ENCODE measurements around the gene SH3BP2. TPM values are rescaled to one million over a fixed set of nuclear protein-coding genes. Genes with fewer than 3 reads are reported as not detected.

SH3BP2 gene
- total and polyA plus RNA-seq, 10 of the 15 experiments (the other 5 are each of a cell fraction or from before 2014, with no cell fraction given) = 1.1 to 61.8 (median 23.9) TPM

DNA sequence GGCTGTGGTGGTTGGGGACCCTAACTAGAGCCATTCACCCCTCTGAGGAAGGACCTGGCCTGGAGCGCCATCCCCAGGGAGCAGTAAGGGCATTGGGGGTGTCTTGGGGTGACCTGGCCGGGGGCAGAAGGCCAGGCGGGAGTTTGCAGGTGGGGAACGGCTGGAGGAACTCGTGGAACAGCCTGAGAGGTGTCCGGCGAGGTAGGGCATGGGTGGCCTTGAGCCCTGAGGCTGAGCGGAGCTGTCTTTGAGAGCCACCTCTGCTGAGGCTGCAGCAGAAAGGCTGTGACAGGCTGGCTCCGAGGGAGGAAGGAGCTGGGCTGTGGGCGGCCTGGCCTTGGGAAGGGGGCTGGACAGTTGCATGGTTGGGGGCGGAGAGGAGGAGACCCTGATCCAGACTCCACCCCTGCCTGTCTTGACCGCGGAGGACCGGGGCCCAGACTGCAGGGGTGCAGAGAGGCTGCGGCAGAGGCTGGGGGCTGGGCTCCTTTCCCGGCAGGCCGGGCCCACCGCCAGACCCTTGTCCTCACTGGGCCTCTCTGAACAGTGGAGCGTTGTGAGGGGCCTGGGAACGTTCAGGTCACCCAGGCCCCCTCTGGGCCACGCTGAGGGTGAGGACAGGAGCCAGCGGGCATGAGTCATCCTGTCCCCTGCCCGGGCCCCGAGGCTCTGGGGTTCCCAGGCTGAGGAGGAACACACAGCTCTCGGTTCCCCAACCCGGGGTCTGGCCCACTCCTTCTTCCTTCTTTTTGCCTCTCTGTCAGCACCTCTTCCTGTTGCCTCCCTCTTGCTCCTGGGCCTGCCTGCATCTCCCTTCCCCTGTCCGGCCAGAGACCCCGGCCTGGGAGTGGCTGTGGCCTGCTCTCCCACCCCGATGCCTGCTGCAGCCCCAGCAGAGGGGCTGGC, 8.1 kb downstream of the SH3BP2 start:
- ChIA-PET SMC1A (ENCODE audit: uncharacterized antibody, unreplicated experiment) (interaction anchor here (0.9 to 6.2 kb wide), 10 partner anchors 9 to 135 kb away, joined by 3 to 49 read pairs (median 4); no protein-coding TSS in a partner anchor), CTCF (interaction anchor here (0.6 to 4.5 kb wide), 9 partner anchors 14 to 128 kb away, joined by 3 to 17 read pairs (median 4); no protein-coding TSS in a partner anchor), RAD21 (ENCODE audit: unreplicated experiment) (interaction anchor here (0.9 to 5.4 kb wide), 9 partner anchors 11 to 153 kb away, joined by 3 to 43 read pairs (median 4); no protein-coding TSS in a partner anchor), POLR2A (interaction anchor here (0.6 to 6.7 kb wide), 8 partner anchors 9 to 135 kb away, joined by 3 to 57 read pairs (median 6); partner anchors contain the start of gene SH3BP2)
- in situ Hi-C loops (cut with MboI) = no loop called here
- ATAC-seq (peak; percentile 78), FAIRE-seq (peak; percentile 81), DNase-seq (ENCODE audit: low read depth, low spot score) (peak; percentile 41)
- 16% methylated on average over 25 of the region's 29 CpGs for WGBS (ENCODE audit: insufficient coverage, insufficient replicate concordance, low lambda C conversion rate, missing lambda C conversion rate)
- H3K79me2 ChIP-seq (ENCODE audit: control insufficient read depth, insufficient read depth, low read length) = peaks cover 41% of the 10 kb centered on the region
- peak overlapping the region; percentile 53 for H3K9ac ChIP-seq (ENCODE audit: control insufficient read depth, insufficient read depth, low read length)
- no peaks in the 10 kb centered on the region; a peak in 2 of 4 replicates for H3K36me3 ChIP-seq (ENCODE audit: control insufficient read depth in 2 of 2, insufficient read depth in 2 of 2, low read length in 1 of 2)
- no peak overlapping the region; the same call in 1 of the 2 replicates for H2AFZ ChIP-seq (ENCODE audit: control insufficient read depth, low read depth, low read length)
- intact Hi-C loops (cut with micrococcal nuclease; ENCODE audit: unreplicated experiment) = loop anchor here (1.0 kb wide), 1 partner anchor 11 kb away; no protein-coding TSS in a partner anchor
- H3K27me3 ChIP-seq (replicated peaks in 1 of 2; ENCODE audit: control insufficient read depth in 2 of 2, insufficient read depth in 2 of 2, low read length in 1 of 2) = no peaks in the 10 kb centered on the region
- BruUV-seq (replicated peaks) = no TSS peak
- H3K4me1 ChIP-seq (ENCODE audit: control insufficient read depth, insufficient read depth, low read length) = peaks cover 62% of the 10 kb centered on the region
- no peaks in the 10 kb centered on the region for H4K20me1 ChIP-seq (ENCODE audit: control insufficient read depth, insufficient read depth)
- H3K9me3 ChIP-seq (replicated peaks; ENCODE audit: control insufficient read depth, insufficient read depth, low read length) = no peaks in the 10 kb centered on the region
- peak overlapping the region; percentile 60 for H3K4me2 ChIP-seq (ENCODE audit: control insufficient read depth, insufficient read depth)
- H3K4me3 ChIP-seq = peak overlapping the region; percentile 77
- peak overlapping the region; percentile 82 for H3K27ac ChIP-seq (ENCODE audit: control insufficient read depth, insufficient read depth)
- TF ChIP-seq MEF2B (IDR thresholded peaks at IDR 0.05; ENCODE audit: partially characterized antibody, poor library complexity, severe bottlenecking) = peak; percentile 67
- no peak for TF ChIP-seq RCOR1 (conservative IDR thresholded peaks at IDR 0.05; ENCODE audit: low read depth, low read length)
- TF ChIP-seq SPI1 (IDR thresholded peaks at IDR 0.05; ENCODE audit: borderline replicate concordance, insufficient read depth, low read depth, low read length) = peak; percentile 74
- peak; percentile 92 for TF ChIP-seq EED (IDR thresholded peaks at IDR 0.05; ENCODE audit: low read depth)
- TF ChIP-seq TBL1XR1 (IDR thresholded peaks at IDR 0.05; ENCODE audit: low read depth, low read length) = no peak
- TF ChIP-seq NR2F1 (conservative IDR thresholded peaks at IDR 0.05) = peak; percentile 25; the same call in 1 of the 2 replicates
- TF ChIP-seq, protein P1, sequence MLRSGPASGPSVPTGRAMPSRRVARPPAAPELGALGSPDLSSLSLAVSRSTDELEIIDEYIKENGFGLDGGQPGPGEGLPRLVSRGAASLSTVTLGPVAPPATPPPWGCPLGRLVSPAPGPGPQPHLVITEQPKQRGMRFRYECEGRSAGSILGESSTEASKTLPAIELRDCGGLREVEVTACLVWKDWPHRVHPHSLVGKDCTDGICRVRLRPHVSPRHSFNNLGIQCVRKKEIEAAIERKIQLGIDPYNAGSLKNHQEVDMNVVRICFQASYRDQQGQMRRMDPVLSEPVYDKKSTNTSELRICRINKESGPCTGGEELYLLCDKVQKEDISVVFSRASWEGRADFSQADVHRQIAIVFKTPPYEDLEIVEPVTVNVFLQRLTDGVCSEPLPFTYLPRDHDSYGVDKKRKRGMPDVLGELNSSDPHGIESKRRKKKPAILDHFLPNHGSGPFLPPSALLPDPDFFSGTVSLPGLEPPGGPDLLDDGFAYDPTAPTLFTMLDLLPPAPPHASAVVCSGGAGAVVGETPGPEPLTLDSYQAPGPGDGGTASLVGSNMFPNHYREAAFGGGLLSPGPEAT (IDR thresholded peaks at IDR 0.05; ENCODE audit: low read depth) = peak; percentile 59
- TF ChIP-seq ATF3 (IDR thresholded peaks at IDR 0.05; ENCODE audit: borderline replicate concordance, extremely low read depth, low read depth, low read length) = no peak
- TF ChIP-seq PAX5 (IDR thresholded peaks at IDR 0.05; ENCODE audit: borderline replicate concordance, low read depth, low read length) = peak; percentile 55; the same call in 1 of the 2 replicates
- TF ChIP-seq SIN3A (IDR thresholded peaks at IDR 0.05; ENCODE audit: low read depth, low read length) = no peak; the same call in 1 of the 2 replicates
- no peak for TF ChIP-seq CEBPB (IDR thresholded peaks at IDR 0.05; ENCODE audit: borderline replicate concordance in 1 of 2, low read depth in 2 of 2, low read length in 2 of 2)
- TF ChIP-seq ATF7 (IDR thresholded peaks at IDR 0.05; ENCODE audit: low read depth) = peak; percentile 50
- TF ChIP-seq NBN (IDR thresholded peaks at IDR 0.05) = peak; percentile 56
- no peak for TF ChIP-seq TCF3 (IDR thresholded peaks at IDR 0.05; ENCODE audit: borderline replicate concordance, insufficient read depth, low read depth, low read length)
- no peak for TF ChIP-seq CBX3 (IDR thresholded peaks at IDR 0.05; ENCODE audit: borderline replicate concordance, low read depth)
- peak; percentile 91 for TF ChIP-seq IKZF1 (conservative IDR thresholded peaks at IDR 0.05)
- peak; percentile 89 for TF ChIP-seq GATAD2B (conservative IDR thresholded peaks at IDR 0.05; ENCODE audit: low read depth)
- TF ChIP-seq IKZF2 (IDR thresholded peaks at IDR 0.05) = peak; percentile 68 to 81; a peak in 3 of 4 replicates
- TF ChIP-seq BHLHE40 (IDR thresholded peaks at IDR 0.05; ENCODE audit: borderline replicate concordance in 1 of 2, low read depth in 2 of 2, low read length in 1 of 2) = peak; percentile 34 to 36; a peak in 1 of 4 replicates
- no peak for TF ChIP-seq ZNF217 (IDR thresholded peaks at IDR 0.05)
